H1 (cell line): ENCODE data around the gene XRRA1. TPM values are rescaled to one million over a fixed set of nuclear protein-coding genes. Genes with fewer than 3 reads are reported as not detected.

Experiments used
- NANOG ChIP-seq: IDR thresholded peaks from 2 replicates; pipeline ENCODE4 v1.6.1; 2011; ENCODE audit warnings: low read length, low read depth, mild to moderate bottlenecking, inconsistent platforms; ENCODE audit not compliant: insufficient read depth, poor library complexity, severe bottlenecking
- RXRA ChIP-seq: IDR thresholded peaks from 2 replicates; pipeline ENCODE4 v1.6.1; 2011; ENCODE audit warnings: low read depth, mild to moderate bottlenecking, low read length, moderate library complexity; ENCODE audit not compliant: insufficient read depth
- SP1 ChIP-seq: IDR thresholded peaks from 2 replicates; pipeline ENCODE4 v1.6.1; 2011; ENCODE audit warnings: low read depth, low read length
- TAF1 ChIP-seq: IDR thresholded peaks from 2 replicates; pipeline ENCODE4 v1.6.1; 2011; ENCODE audit warnings: mild to moderate bottlenecking, low read depth, low read length
- USF2 ChIP-seq: IDR thresholded peaks from 2 replicates; pipeline ENCODE4 v1.6.1; 2011; ENCODE audit warnings: low read length, improper control_type of control experiment
- polyA plus RNA-seq, 7 experiments: library from polyadenylated mRNA; depleted of rRNA in 3 of 7; stranded (reverse) in 5 of 7; unstranded in 2 of 7; fragments of >200 nt in 5 of 7; fragments of 200-250 nt in 2 of 7; gene quantifications; 1 replicate in 5 of 7; 2 replicates in 1 of 7; 4 replicates in 1 of 7; pipeline versions ENCODE4 v1.2.1 to v1.2.3, GENCODE V29; 2011 to 2013; ENCODE audit warnings: missing spikeins in 2 of 7, mixed read lengths in 2 of 7
- small RNA-seq: library from polyadenylated mRNA; stranded (forward); fragments of <200 nt; extraction: miRNeasy Mini kit (QIAGEN cat#:217004); gene quantifications from one replicate; pipeline ENCODE3, GENCODE V24; 2013; ENCODE audit not compliant: insufficient read depth
- total RNA-seq: library from RNA; stranded (reverse); fragmentation: NEBNext Ultra II Directional; extraction: Animal tissue kit (Norgen Biotek cat#: 25700); gene quantifications from 2 replicates; pipeline ENCODE4 v1.2.1, GENCODE V29; 2021

Gene XRRA1
- total and polyA plus RNA-seq, 2 of the 8 experiments (the other 6 are each of a cell fraction or from before 2014, with no cell fraction given), result 2.1 to 7.1 TPM

DNA sequence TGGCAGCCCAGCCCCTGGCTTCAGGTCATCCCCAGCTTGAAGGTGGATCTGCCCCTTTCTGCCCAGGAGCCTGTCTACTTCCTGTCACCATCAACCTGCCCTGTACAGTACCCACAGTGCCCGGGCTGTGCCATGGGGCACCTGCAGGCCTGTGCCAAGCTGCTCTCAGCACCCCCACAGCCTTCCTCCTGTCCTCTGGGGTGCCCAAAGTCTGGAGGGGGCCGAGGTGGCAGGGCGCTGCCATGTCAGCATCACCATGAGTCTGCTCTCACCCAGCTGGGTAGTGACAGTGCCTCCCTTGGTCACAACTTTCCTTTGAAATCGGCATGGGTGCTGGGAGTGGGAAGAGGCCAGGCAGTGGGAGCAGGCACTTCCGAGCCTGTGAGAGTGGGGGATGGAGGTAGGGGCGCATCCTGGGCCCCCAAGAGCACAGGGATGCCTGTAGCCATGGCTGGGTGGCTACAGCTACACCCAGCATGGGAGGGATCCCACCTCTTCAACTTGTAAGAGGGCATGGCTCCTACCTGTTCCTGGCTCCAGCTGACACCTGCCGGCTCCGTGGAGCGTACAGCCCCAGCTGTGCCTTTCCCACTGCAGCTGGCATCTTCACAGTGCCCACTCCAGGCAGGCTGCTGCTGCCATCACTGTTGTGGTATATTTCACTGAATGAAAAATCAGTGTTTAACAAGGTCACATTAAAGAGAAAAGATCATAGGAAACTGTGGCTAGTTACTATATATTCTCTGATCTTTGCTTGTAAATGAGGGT is 157.4 kb downstream of the XRRA1 start (continued):
- TF ChIP-seq USF2, result no peak
- no peak for TF ChIP-seq RXRA
- TF ChIP-seq NANOG, result no peak
- TF ChIP-seq TAF1, result no peak
- TF ChIP-seq SP1, result no peak

Small RNAs within 50 kb of the gene (small RNA-seq; reads per million reads assigned to genes)
- gene RN7SL239P (not detected), gene RNU6-216P (not detected)

Other genes with a start within 250 kb of the XRRA1 start
- 0.25 and 0.48 TPM in 2 replicates for gene CHRDL2, start 217.7 kb downstream of the XRRA1 start, total RNA-seq
- 0.26 and 0.49 TPM in 2 replicates for gene CHRDL2, start 217.7 kb downstream of the XRRA1 start, polyA plus RNA-seq (2011; rRNA removed)
- gene RNF169, start 200.2 kb downstream of the XRRA1 start, total RNA-seq, result 12.1 and 12.5 TPM in 2 replicates
- 2.1 and 3.6 TPM in 2 replicates for gene RNF169, start 200.2 kb downstream of the XRRA1 start, polyA plus RNA-seq (2011; rRNA removed)
- gene SPCS2, start 175 bp upstream of the XRRA1 start, total RNA-seq, result 161 and 166 TPM in 2 replicates
- gene SPCS2, start 175 bp upstream of the XRRA1 start, polyA plus RNA-seq (2011; rRNA removed), result 58.0 and 92.7 TPM in 2 replicates
- gene NEU3, start 39.8 kb upstream of the XRRA1 start, total RNA-seq, result 15.6 and 17.8 TPM in 2 replicates
- 8.9 and 11.9 TPM in 2 replicates for gene NEU3, start 39.8 kb upstream of the XRRA1 start, polyA plus RNA-seq (2011; rRNA removed)
- gene OR2AT4, start 147.8 kb upstream of the XRRA1 start, total RNA-seq, result not detected in 2 replicates
- gene OR2AT4, start 147.8 kb upstream of the XRRA1 start, polyA plus RNA-seq (2011; rRNA removed), result 0.09 TPM in 1 of 2 replicates, not detected in the other
- not detected in 2 replicates for gene SLCO2B1, start 202.0 kb upstream of the XRRA1 start, total RNA-seq
- 0.03 and 0.14 TPM in 2 replicates for gene SLCO2B1, start 202.0 kb upstream of the XRRA1 start, polyA plus RNA-seq (2011; rRNA removed)